Measurements from ENCODE around the gene LAMA5. TPM values are rescaled to one million over a fixed set of nuclear protein-coding genes. Genes with fewer than 3 reads are reported as not detected.

Gene LAMA5
- total and polyA plus RNA-seq, 2 of the 8 experiments (the other 6 are each of a cell fraction or from before 2014, with no cell fraction given): 34.4 to 225 TPM

- Histone ChIP-seq H3K18ac (ENCODE audit: extremely low read depth, low read length) (peak overlapping the region; percentile 60), H3K9ac (replicated peaks in 1 of 4; ENCODE audit: extremely low read depth in 1 of 4, low read depth in 3 of 4, low read length in 3 of 4) (peak overlapping the region in 1 of 4 experiments; percentile 16; a peak in 3 of 7 replicates), H3K27ac (ENCODE audit: low read depth, low read length) (peak overlapping the region; percentile 71), H2AFZ (ENCODE audit: low read length) (no peak overlapping the region), H3K79me1 (ENCODE audit: low read depth, low read length) (peaks cover 30% of the 10 kb centered on the region), H2BK12ac (ENCODE audit: low read depth, low read length) (0 out of 2 replicates have a peak overlapping the region, but pooled peaks have one; percentile 27), H3K27me3 (replicated peaks in 1 of 4; ENCODE audit: control insufficient read depth in 3 of 4, extremely low read depth in 1 of 4, insufficient read depth in 3 of 4, low read length in 3 of 4) (no peaks in the 10 kb centered on the region), H4K91ac (replicated peaks; ENCODE audit: insufficient read length, low read length) (peak overlapping the region; percentile 85), H3K23ac (ENCODE audit: insufficient read length) (no peak overlapping the region), H2BK120ac (replicated peaks; ENCODE audit: low read depth, low read length) (no peak overlapping the region), H2BK15ac (ENCODE audit: low read length) (no peak overlapping the region), H3K4ac (replicated peaks; ENCODE audit: insufficient read length, low read depth, low read length) (peak overlapping the region; percentile 91), H2AK5ac (ENCODE audit: low read depth, low read length) (peak overlapping the region; percentile 90; the same call in 1 of the 2 replicates), H3K4me3 (ENCODE audit: extremely low read depth in 1 of 4, insufficient read depth in 2 of 4, low read depth in 3 of 4, low read length in 4 of 4) (no peak overlapping the region), H3K56ac (replicated peaks; ENCODE audit: insufficient read length, low read depth, low read length) (no peak overlapping the region), H4K8ac (ENCODE audit: extremely low read depth, insufficient read depth, low read length) (no peak overlapping the region), H4K5ac (ENCODE audit: insufficient read length, low read depth, low read length) (peak overlapping the region; percentile 30), H4K20me1 (replicated peaks in 1 of 2; ENCODE audit: control insufficient read depth in 1 of 2, insufficient read depth in 2 of 2, low read length in 2 of 2) (peaks cover 0 to 26% of the 10 kb centered on the region in 2 experiments), H3K14ac (ENCODE audit: insufficient read length) (no peak overlapping the region), H3K4me1 (replicated peaks in 1 of 4; ENCODE audit: control insufficient read depth in 3 of 4, insufficient read depth in 4 of 4, low read length in 3 of 4) (peaks cover 0 to 43% (median 31%) of the 10 kb centered on the region in 4 experiments; a peak in 6 of 7 replicates), H3K23me2 (ENCODE audit: low read depth, low read length) (no peaks in the 10 kb centered on the region), H3K9me3 (ENCODE audit: insufficient read depth in 2 of 2, low read depth in 1 of 2, low read length in 1 of 2) (peaks cover 0 to 2% of the 10 kb centered on the region in 2 experiments; a peak in 1 of 4 replicates), H3K36me3 (ENCODE audit: control insufficient read depth in 2 of 4, insufficient read depth in 4 of 4, low read length in 3 of 4) (peaks cover 15 to 33% (median 28%) of the 10 kb centered on the region in 4 experiments; a peak in 6 of 8 replicates), H2BK5ac (ENCODE audit: low read depth, low read length) (peak overlapping the region; percentile 73), H3K79me2 (ENCODE audit: control insufficient read depth in 1 of 2, insufficient read depth in 2 of 2, low read length in 2 of 2) (peaks cover 10 to 62% of the 10 kb centered on the region in 2 experiments; a peak in 3 of 4 replicates), H2BK20ac (ENCODE audit: low read length) (no peak overlapping the region), H3K4me2 (ENCODE audit: insufficient read depth in 1 of 2, low read depth in 2 of 2, low read length in 2 of 2) (no peak overlapping the region)
- 66% methylated on average over 10 of the region's 16 CpGs; no CpG with 5 or more reads in 1 of the 2 experiments for WGBS, 2 experiments (ENCODE audit: extremely low coverage in 1 of 2, insufficient coverage in 1 of 2, insufficient read length in 1 of 2, insufficient replicate concordance in 2 of 2, low coverage in 1 of 2, low lambda C conversion rate in 2 of 2, missing lambda C conversion rate in 1 of 2)
- DNase-seq (ENCODE audit: low read depth in 1 of 2, low spot score in 2 of 2): no peak
- POLR2A ChIA-PET (ENCODE audit: partially characterized antibody): interaction anchor here (0.8 to 10.4 kb wide), 4 partner anchors 10 to 112 kb away, joined by 3 to 114 read pairs (median 8); partner anchors contain the start of gene LAMA5
- no peak for FAIRE-seq
- CTCF ChIA-PET (ENCODE audit: partially characterized antibody): interaction anchor here (1.1 to 3.6 kb wide), 4 partner anchors 10 to 46 kb away, joined by 3 to 30 read pairs (median 8); partner anchors contain the start of gene LAMA5
- no peak for TF ChIP-seq SIN3A (conservative IDR thresholded peaks at IDR 0.05 in 1 of 2, IDR thresholded peaks at IDR 0.05 in 1 of 2; ENCODE audit: low read depth in 1 of 2, low read length in 2 of 2)
- TF ChIP-seq TEAD4 (IDR thresholded peaks at IDR 0.05; ENCODE audit: low read depth, low read length): no peak
- TF ChIP-seq POLR2AphosphoS5 (IDR thresholded peaks at IDR 0.05; ENCODE audit: low read depth, low read length): no peak
- no peak for TF ChIP-seq RFX5 (IDR thresholded peaks at IDR 0.05; ENCODE audit: borderline replicate concordance, low read depth, low read length)
- TF ChIP-seq SRF (IDR thresholded peaks at IDR 0.05; ENCODE audit: low read depth, low read length): no peak
- TF ChIP-seq MAFK (IDR thresholded peaks at IDR 0.05; ENCODE audit: low read depth, low read length): no peak
- no peak for TF ChIP-seq FOSL1 (IDR thresholded peaks at IDR 0.05; ENCODE audit: insufficient read depth, low read depth, low read length)
- TF ChIP-seq CEBPB (IDR thresholded peaks at IDR 0.05; ENCODE audit: low read depth, low read length): no peak
- no peak for TF ChIP-seq CTBP2 (IDR thresholded peaks at IDR 0.05; ENCODE audit: borderline replicate concordance, insufficient read depth, insufficient read length, low read length)
- no peak for TF ChIP-seq SP2 (IDR thresholded peaks at IDR 0.05; ENCODE audit: low read length)
- TF ChIP-seq PHF8 (conservative IDR thresholded peaks at IDR 0.05; ENCODE audit: low read depth, low read length): no peak
- TF ChIP-seq ASH2L (IDR thresholded peaks at IDR 0.05; ENCODE audit: low read length): no peak
- no peak for TF ChIP-seq CBX5 (IDR thresholded peaks at IDR 0.05; ENCODE audit: low read depth, low read length)
These were observed 12.2 kb downstream of the LAMA5 start for GRCh38 chr20:62354811-62355341.

Measured in H1 (cell line).